ENCODE results near the gene FADS1.

DNA sequence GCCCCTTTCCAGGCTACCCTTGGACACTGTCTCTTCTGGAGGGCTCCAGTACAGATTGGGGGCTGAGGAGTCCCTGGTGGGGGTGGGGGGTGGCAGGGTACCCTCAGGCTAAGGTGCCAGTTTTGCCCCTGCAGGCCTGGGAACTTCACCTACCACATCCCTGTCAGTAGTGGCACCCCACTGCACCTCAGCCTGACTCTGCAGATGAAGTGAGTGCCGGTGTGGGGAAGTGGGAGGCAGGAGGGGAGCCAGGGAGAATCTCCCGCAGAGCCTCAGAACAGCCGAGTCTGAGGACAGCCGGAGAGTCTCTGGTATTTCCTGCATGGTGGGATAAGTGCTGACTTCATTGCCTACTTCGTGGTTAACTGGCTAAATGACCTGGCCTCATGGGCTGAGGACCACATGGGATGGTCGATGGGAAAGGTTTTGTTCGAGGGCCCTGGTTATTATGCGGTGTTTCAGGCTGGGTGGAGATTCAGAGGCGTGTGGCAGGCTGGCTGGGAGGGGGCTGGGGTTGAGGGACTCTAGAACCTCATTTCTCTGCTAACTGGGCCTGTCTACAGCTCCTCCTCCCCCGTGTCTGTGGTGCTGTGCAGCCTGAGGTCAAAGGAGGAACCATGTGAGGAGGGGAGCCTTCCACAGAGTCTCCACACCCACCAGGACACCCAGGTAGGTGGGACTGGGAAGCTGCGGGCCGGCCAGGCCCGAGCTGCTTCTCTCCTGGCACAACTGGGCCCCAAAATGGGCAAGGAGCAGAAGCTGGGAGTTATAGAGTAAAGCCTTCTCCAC lies 32.9 kb downstream of the FADS1 start:
- TF ChIP-seq, protein P1, sequence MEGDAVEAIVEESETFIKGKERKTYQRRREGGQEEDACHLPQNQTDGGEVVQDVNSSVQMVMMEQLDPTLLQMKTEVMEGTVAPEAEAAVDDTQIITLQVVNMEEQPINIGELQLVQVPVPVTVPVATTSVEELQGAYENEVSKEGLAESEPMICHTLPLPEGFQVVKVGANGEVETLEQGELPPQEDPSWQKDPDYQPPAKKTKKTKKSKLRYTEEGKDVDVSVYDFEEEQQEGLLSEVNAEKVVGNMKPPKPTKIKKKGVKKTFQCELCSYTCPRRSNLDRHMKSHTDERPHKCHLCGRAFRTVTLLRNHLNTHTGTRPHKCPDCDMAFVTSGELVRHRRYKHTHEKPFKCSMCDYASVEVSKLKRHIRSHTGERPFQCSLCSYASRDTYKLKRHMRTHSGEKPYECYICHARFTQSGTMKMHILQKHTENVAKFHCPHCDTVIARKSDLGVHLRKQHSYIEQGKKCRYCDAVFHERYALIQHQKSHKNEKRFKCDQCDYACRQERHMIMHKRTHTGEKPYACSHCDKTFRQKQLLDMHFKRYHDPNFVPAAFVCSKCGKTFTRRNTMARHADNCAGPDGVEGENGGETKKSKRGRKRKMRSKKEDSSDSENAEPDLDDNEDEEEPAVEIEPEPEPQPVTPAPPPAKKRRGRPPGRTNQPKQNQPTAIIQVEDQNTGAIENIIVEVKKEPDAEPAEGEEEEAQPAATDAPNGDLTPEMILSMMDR (IDR thresholded peaks at IDR 0.05) = no peak
- TF ChIP-seq POLR2A (IDR thresholded peaks at IDR 0.05) = no peak
